Measurements from ENCODE around the gene FBXO21. TPM values are rescaled to one million over a fixed set of nuclear protein-coding genes. Genes with fewer than 3 reads are reported as not detected.

FBXO21 gene
- total RNA-seq, 1 donor from 2014 or later: 41.4 TPM

DNA sequence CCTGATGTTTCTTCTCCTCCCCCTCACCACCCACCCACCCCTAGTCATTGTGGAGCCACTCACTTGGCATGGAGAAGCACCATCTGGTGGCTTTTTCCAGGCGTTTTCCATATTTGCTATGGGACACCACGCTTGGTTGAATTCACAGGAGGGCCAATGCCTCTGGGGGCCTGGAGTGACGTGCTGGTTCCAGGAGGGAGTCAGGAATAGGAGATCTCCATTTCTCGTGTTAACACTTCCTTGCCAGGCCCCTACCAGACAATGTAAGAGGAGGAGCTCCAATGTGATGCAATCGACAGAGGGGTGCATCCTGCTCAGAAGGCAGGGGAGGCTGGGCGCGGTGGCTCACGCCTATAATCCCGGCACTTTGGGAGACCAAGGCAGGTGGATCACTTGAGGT, 69.5 kb downstream of the FBXO21 start:
- H3K9me3 ChIP-seq: no peaks in the 10 kb centered on the region
- peak; percentile 39 for DNase-seq
- H3K4me3 ChIP-seq: no peak overlapping the region
- intact Hi-C loops (cut with DNase I): no loop called here
- TF ChIP-seq, protein P1, sequence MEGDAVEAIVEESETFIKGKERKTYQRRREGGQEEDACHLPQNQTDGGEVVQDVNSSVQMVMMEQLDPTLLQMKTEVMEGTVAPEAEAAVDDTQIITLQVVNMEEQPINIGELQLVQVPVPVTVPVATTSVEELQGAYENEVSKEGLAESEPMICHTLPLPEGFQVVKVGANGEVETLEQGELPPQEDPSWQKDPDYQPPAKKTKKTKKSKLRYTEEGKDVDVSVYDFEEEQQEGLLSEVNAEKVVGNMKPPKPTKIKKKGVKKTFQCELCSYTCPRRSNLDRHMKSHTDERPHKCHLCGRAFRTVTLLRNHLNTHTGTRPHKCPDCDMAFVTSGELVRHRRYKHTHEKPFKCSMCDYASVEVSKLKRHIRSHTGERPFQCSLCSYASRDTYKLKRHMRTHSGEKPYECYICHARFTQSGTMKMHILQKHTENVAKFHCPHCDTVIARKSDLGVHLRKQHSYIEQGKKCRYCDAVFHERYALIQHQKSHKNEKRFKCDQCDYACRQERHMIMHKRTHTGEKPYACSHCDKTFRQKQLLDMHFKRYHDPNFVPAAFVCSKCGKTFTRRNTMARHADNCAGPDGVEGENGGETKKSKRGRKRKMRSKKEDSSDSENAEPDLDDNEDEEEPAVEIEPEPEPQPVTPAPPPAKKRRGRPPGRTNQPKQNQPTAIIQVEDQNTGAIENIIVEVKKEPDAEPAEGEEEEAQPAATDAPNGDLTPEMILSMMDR (IDR thresholded peaks at IDR 0.05): no peak
- H3K27ac ChIP-seq: no peak overlapping the region
- peaks cover 17% of the 10 kb centered on the region for H3K4me1 ChIP-seq
- no peaks in the 10 kb centered on the region for H3K27me3 ChIP-seq
- no peaks in the 10 kb centered on the region for H3K36me3 ChIP-seq
- ATAC-seq: no peak

DNA sequence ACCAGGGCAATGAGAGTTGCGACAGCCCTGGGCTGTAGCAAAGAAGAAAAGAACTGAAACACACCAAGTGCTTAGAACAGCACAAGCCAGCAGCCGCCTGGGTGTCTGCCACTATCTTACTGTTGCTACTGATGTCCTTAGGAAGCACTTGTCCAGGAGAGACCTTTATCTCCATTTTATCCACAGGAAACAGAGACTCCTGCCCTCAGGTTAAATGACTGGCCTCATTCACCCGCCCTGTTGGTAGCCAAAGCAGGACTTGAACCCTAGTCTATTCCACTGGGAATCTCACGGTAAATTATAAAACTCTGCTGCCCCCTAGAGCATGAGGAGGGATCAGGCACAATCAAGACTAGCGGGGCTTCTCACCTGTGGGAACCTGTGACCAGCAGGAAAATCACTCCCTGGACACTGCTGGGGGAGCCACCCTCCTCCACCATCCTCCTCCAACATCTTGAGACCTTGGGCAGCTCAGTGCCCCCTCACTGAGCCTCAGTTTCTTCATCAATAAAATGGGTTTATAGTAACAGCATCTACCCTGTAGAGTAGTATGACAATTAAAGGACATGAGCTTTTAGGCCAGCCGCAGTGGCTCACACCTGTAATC, 70.6 kb downstream of the FBXO21 start:
- ATAC-seq: peak; percentile 70
- H3K4me1 ChIP-seq: peaks cover 17% of the 10 kb centered on the region
- TF ChIP-seq, protein P1 (IDR thresholded peaks at IDR 0.05): peak; percentile 71
- DNase-seq: peak; percentile 27
- no peaks in the 10 kb centered on the region for H3K9me3 ChIP-seq
- intact Hi-C loops (cut with DNase I): no loop called here
- H3K4me3 ChIP-seq: no peak overlapping the region
- no peaks in the 10 kb centered on the region for H3K36me3 ChIP-seq
- H3K27ac ChIP-seq: no peak overlapping the region
- no peaks in the 10 kb centered on the region for H3K27me3 ChIP-seq

DNA sequence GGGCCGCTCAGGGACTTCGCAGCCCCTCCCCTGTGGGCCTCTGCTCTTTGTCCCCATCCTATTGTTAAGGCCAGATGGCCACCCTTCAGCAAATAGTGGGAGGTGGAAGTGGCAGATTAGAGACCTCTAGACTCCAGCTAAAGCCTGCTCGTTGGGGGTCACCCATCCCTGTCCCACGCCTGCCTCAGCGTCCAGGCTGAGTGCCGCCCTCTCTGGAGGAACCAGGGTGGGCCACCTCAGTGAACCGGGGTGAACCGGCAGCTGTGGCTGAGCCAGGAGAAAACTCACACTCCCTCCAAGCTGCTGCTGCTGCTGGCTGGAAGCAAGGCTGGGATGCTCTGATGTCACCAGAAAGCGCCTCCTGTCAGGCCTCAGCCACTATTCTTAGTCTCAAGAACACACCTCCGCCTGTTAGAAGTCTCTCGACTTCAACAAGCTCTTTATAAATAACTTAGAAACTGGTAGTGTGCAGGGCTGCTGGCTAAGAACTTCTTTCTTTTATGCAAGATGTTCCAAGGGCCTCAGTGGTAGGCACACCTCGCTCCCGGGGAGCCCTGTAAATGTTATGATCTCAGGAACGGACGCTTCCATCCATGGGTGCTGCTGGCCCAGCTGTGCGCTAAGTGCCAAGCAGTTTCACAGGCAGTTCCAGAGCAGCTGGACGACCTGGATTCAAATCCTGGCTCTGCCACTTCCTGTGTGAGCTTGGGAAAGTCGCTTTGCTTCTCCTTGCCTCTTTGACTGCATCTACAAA, 71.3 kb downstream of the FBXO21 start:
- ATAC-seq (no peak), DNase-seq (peak; percentile 54)
- Histone ChIP-seq H3K36me3 (no peaks in the 10 kb centered on the region), H3K9me3 (no peaks in the 10 kb centered on the region), H3K27ac (no peak overlapping the region), H3K27me3 (no peaks in the 10 kb centered on the region), H3K4me3 (no peak overlapping the region), H3K4me1 (peaks cover 17% of the 10 kb centered on the region)
- intact Hi-C loops (cut with DNase I): no loop called here
- TF ChIP-seq, protein P1 (IDR thresholded peaks at IDR 0.05): no peak

DNA sequence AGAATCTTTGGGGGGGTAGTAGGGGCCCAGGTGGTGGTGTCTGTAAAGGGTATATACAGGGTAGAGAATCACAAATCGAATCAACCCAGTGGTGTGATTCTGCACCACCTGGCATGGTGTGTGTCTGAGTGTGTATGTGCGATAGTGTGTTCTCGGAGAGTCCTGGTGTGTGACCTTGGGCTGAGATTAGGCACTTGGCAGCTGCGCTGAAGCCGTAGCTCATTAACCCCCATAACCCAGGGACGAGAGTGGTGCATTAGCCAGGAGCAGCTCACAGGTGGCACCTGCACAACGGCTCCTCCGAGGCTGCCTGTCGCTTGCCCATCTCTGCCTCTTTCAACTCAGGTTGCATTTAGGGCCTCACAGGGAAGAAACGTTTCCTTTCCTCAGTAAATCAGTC, 75.5 kb downstream of the FBXO21 start:
- Histone ChIP-seq H3K4me1 (peaks cover 9% of the 10 kb centered on the region), H3K36me3 (no peaks in the 10 kb centered on the region), H3K27me3 (no peaks in the 10 kb centered on the region), H3K27ac (no peak overlapping the region), H3K9me3 (no peaks in the 10 kb centered on the region), H3K4me3 (no peak overlapping the region)
- DNase-seq (peak; percentile 47), ATAC-seq (no peak)
- TF ChIP-seq, protein P1 (IDR thresholded peaks at IDR 0.05): no peak
- intact Hi-C loops (cut with DNase I): no loop called here

DNA sequence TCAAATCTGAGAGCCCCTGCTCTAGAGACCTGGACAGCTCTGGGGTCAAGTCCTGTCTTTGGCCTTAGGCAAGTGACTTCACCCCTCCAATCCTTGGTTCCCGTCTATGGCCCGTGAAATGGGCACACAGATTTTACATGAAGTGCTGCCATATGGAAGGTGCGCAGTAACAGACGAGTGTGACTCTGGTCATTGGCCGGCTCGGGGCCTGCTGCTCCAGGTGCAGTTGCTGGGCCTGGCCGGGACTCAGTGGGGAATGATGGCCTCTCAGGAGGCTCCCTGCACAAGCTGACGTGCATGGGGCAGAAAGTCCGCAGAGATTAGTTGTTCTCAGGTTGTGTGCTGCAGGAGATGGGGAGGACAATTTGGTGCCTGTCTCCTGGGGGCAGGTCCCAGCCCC, 77.0 kb downstream of the FBXO21 start:
- Histone ChIP-seq H3K4me1 (peaks cover 4% of the 10 kb centered on the region), H3K9me3 (no peaks in the 10 kb centered on the region), H3K27ac (no peak overlapping the region), H3K36me3 (no peaks in the 10 kb centered on the region), H3K4me3 (no peak overlapping the region), H3K27me3 (no peaks in the 10 kb centered on the region)
- TF ChIP-seq, protein P1 (IDR thresholded peaks at IDR 0.05): no peak
- ATAC-seq (no peak), DNase-seq (no peak)
- intact Hi-C loops (cut with DNase I): no loop called here
